ENCODE data around the gene PLEKHA5. TPM values are rescaled to one million over a fixed set of nuclear protein-coding genes. Genes with fewer than 3 reads are reported as not detected.
A peak's percentile ranks its signal among the peaks of the same experiment; 100 is the strongest.

PLEKHA5 gene
- total and polyA plus RNA-seq, 2 of the 4 experiments (the other 2 are of a cell fraction), result 5.3 to 12.2 TPM

DNA sequence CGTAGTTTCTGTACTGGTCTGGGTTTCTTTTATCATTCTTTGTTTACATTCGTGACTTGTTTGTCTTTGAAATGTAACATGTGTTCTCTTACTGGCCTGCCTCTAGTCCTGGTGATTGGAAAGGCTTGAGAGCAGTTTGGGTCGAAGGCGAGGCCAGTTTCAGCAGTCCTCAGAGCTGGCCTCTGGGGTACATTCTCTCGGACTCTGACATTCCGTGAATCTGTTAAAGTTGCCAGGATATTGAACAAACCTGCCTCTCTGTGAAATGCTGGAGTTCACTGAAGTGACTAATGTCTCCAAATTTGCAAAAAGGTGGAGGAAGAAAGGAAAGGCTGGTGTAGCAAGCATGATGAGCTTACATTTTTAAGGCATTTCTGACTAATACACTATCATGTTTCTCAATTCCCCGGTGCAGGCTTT lies 1.5 kb downstream of the PLEKHA5 start:
- in situ Hi-C loops (cut with MboI; ENCODE audit: low sequenced_read_pairs), result no loop called here
- Histone ChIP-seq H4K91ac (ENCODE audit: insufficient read depth, low read depth, low read length) (no peak overlapping the region), H3K4me1 (ENCODE audit: control insufficient read depth, insufficient read depth, low read length) (no peaks in the 10 kb centered on the region), H2AK9ac (replicated peaks; ENCODE audit: low read depth, low read length, poor library complexity) (peak overlapping the region; percentile 59), H3K4ac (ENCODE audit: low read depth, low read length) (peak overlapping the region; percentile 9; the same call in 1 of the 2 replicates), H4K5ac (ENCODE audit: low read depth, low read length) (no peak overlapping the region), H3K4me3 (ENCODE audit: insufficient read depth, low read depth, low read length) (peak overlapping the region; percentile 77), H2AFZ (replicated peaks; ENCODE audit: low read length, poor library complexity) (peak overlapping the region; percentile 85), H3K14ac (replicated peaks; ENCODE audit: low read depth, low read length) (peak overlapping the region; percentile 59), H3K23ac (ENCODE audit: low read depth, low read length) (peak overlapping the region; percentile 37), H3K18ac (ENCODE audit: low read depth, low read length) (peak overlapping the region; percentile 19; the same call in 1 of the 2 replicates), H3K27ac (ENCODE audit: insufficient read depth, low read length) (peak overlapping the region; percentile 81), H2BK15ac (ENCODE audit: low read depth, low read length) (no peak overlapping the region), H2BK120ac (ENCODE audit: low read depth, low read length) (peak overlapping the region; percentile 5), H4K20me1 (ENCODE audit: insufficient read depth, low read length) (no peaks in the 10 kb centered on the region), H2BK5ac (ENCODE audit: low read depth, low read length, poor library complexity, severe bottlenecking) (peak overlapping the region; percentile 14), H4K8ac (ENCODE audit: low read depth in 2 of 2, low read length in 2 of 2) (0 out of 4 replicates have a peak overlapping the region, but pooled peaks of 1 of the 2 experiments have one; percentile 6), H3K4me2 (ENCODE audit: low read depth, low read length) (peak overlapping the region; percentile 86), H2AK5ac (ENCODE audit: low read depth, low read length) (no peak overlapping the region; the same call in 1 of the 2 replicates), H2BK20ac (ENCODE audit: low read depth, low read length) (no peak overlapping the region), H3K9ac (ENCODE audit: low read depth, low read length) (peak overlapping the region; percentile 78), H3K79me1 (ENCODE audit: low read depth in 1 of 2, low read length in 2 of 2) (peaks cover 5 to 21% of the 10 kb centered on the region in 2 experiments; a peak in 3 of 4 replicates), H3K27me3 (ENCODE audit: control insufficient read depth, insufficient read depth, low read length) (no peaks in the 10 kb centered on the region), H3K56ac (ENCODE audit: extremely low read depth, insufficient read depth, low read length) (peak overlapping the region; percentile 7; the same call in 1 of the 2 replicates), H3K9me1 (ENCODE audit: insufficient read depth, low read length) (peaks cover 2% of the 10 kb centered on the region; the same call in 1 of the 2 replicates), H3K36me3 (ENCODE audit: control insufficient read depth, insufficient read depth, low read length) (peaks cover 2% of the 10 kb centered on the region; the same call in 1 of the 2 replicates), H3K9me3 (ENCODE audit: control insufficient read depth, insufficient read depth, low read length) (peaks cover 8% of the 10 kb centered on the region; the same call in 1 of the 2 replicates)
- TF ChIP-seq POLR2A (IDR thresholded peaks at IDR 0.05; ENCODE audit: low read depth, low read length) (no peak), CEBPB (IDR thresholded peaks at IDR 0.05; ENCODE audit: low read depth, low read length) (peak; percentile 22; the same call in 1 of the 2 replicates)
- DNase-seq (peak; percentile 60), ATAC-seq (ENCODE audit: low read depth) (peak; percentile 54)
- CTCF ChIA-PET, result interaction anchor here (0.5 to 1.0 kb wide), 4 partner anchors 22 to 55 kb away, joined by 3 to 5 read pairs (median 4); no protein-coding TSS in a partner anchor
- POLR2A ChIA-PET (ENCODE audit: unreplicated experiment), result no interaction called here
- dilution Hi-C loops (cut with HindIII; ENCODE audit: low sequenced_read_pairs, unreplicated experiment), result no loop called here
- intact Hi-C loops (cut with micrococcal nuclease), result loop anchor here (2.0 to 10.0 kb wide), 5 partner anchors 51 to 700 kb away; no protein-coding TSS in a partner anchor
- WGBS, 2 experiments (ENCODE audit: extremely low coverage in 2 of 2, insufficient read length in 1 of 2), result no CpG with 5 or more reads among the region's 7 CpGs
- no TSS peak for BruUV-seq (replicated peaks)

Measured in IMR-90 (cell line).